CD8-positive, alpha-beta memory T cell (primary cell): Measurements from ENCODE around the gene SCFD2. TPM values are rescaled to one million over a fixed set of nuclear protein-coding genes. Genes with fewer than 3 reads are reported as not detected.
A peak's percentile ranks its signal among the peaks of the same experiment; 100 is the strongest.
"Not testable (repeated sequence)": the region's sequence is repeated elsewhere in the genome, so short reads cannot be mapped to it uniquely, and the experiment has no call there.

Source experiments
- CTCF ChIA-PET: fragments of 350-600 bp; sonication (Branson Sonifier 250); formaldehyde crosslinking; loops from one replicate; lab custom pipeline; 2021; ENCODE audit warnings: antibody characterized with exemption; lab: Charles Lee
- POLR2A ChIA-PET: fragments of 350-600 bp; sonication (Branson Sonifier 250); formaldehyde crosslinking; loops from one replicate; lab custom pipeline; 2021; ENCODE audit warnings: antibody characterized with exemption; lab: Charles Lee
- DNase-seq, 5 donors: peaks; one replicate each; pipeline versions ENCODE4 v3.0.0 to v3.0.0-alpha.2; 2020 to 2022; ENCODE audit warnings: mixed read lengths in 1 of 5
- H3K27ac ChIP-seq: one replicate; pipeline ENCODE4 v1.7.0; 2013; ENCODE audit warnings: low read depth, mild to moderate bottlenecking, low read length, moderate library complexity
- H3K27me3 ChIP-seq: 2 replicates; pipeline ENCODE4 v1.7.0; 2013; ENCODE audit warnings: low read length, mild to moderate bottlenecking; ENCODE audit not compliant: insufficient read depth, poor library complexity, severe bottlenecking
- H3K36me3 ChIP-seq: 2 replicates; pipeline ENCODE4 v1.7.0; 2013; ENCODE audit warnings: mild to moderate bottlenecking, low read length, moderate library complexity; ENCODE audit not compliant: insufficient read depth
- H3K4me1 ChIP-seq: 2 replicates; pipeline ENCODE4 v1.7.0; 2013; ENCODE audit warnings: mild to moderate bottlenecking, low read length, moderate library complexity; ENCODE audit not compliant: insufficient read depth
- H3K4me3 ChIP-seq: 2 replicates; pipeline ENCODE4 v1.7.0; 2013; ENCODE audit warnings: mild to moderate bottlenecking, low read length
- H3K9me3 ChIP-seq: 2 replicates; pipeline ENCODE4 v1.7.0; 2013; ENCODE audit warnings: mild to moderate bottlenecking, low read length
- H3K27ac Mint-ChIP-seq, 8 donors: one replicate each; pipeline ENCODE4 v1.8.0; 2020 to 2021; ENCODE audit warnings: mixed read lengths in 8 of 8, mild to moderate bottlenecking in 6 of 8, inconsistent platforms in 3 of 8, moderate library complexity in 3 of 8
- H3K27me3 Mint-ChIP-seq, 2 donors: one replicate each; pipeline ENCODE4 v1.8.0; 2020 to 2021; ENCODE audit warnings: mixed read lengths in 2 of 2, mild to moderate bottlenecking in 1 of 2, moderate library complexity in 1 of 2
- H3K36me3 Mint-ChIP-seq, 3 donors: one replicate each; pipeline ENCODE4 v1.8.0; 2020 to 2021; ENCODE audit warnings: mixed read lengths in 3 of 3, inconsistent platforms in 1 of 3, mild to moderate bottlenecking in 1 of 3
- H3K4me1 Mint-ChIP-seq, 3 donors: one replicate each; pipeline ENCODE4 v1.8.0; 2020 to 2021; ENCODE audit warnings: mixed read lengths in 3 of 3, inconsistent platforms in 1 of 3, mild to moderate bottlenecking in 1 of 3
- H3K4me3 Mint-ChIP-seq, 7 donors: one replicate each; pipeline ENCODE4 v1.8.0; 2020 to 2021; ENCODE audit warnings: mixed read lengths in 7 of 7, mild to moderate bottlenecking in 6 of 7, moderate library complexity in 4 of 7, inconsistent platforms in 2 of 7
- H3K9me3 Mint-ChIP-seq, 5 donors: one replicate each; pipeline ENCODE4 v1.8.0; 2020 to 2022; ENCODE audit warnings: mixed read lengths in 5 of 5, mild to moderate bottlenecking in 3 of 5, moderate library complexity in 2 of 5, inconsistent platforms in 1 of 5
- polyA plus RNA-seq: library from polyadenylated mRNA; unstranded; fragments of 300-500 nt; fragmentation: Illumina TruSeq; gene quantifications from one replicate; pipeline ENCODE4 v1.2.3, GENCODE V29; 2021
- total RNA-seq, 2 experiments: library from RNA; stranded (reverse); gene quantifications; one replicate each; pipeline ENCODE4 v1.2.3, GENCODE V29; 2021

The SCFD2 gene
- total and polyA plus RNA-seq, 3 experiments from 2014 or later = 18.1 to 29.1 (median 25.7) TPM

- POLR2A ChIA-PET, H3K27me3 Mint-ChIP-seq, H3K27ac Mint-ChIP-seq, H3K36me3 ChIP-seq, H3K4me1 ChIP-seq, H3K27me3 ChIP-seq, H3K9me3 ChIP-seq, H3K4me1 Mint-ChIP-seq, H3K27ac ChIP-seq, H3K4me3 Mint-ChIP-seq, DNase-seq, CTCF ChIA-PET, H3K4me3 ChIP-seq: not testable (repeated sequence)
- peaks cover 5 to 37% (median 11%) of the 10 kb centered on the region in 3 donors for H3K36me3 Mint-ChIP-seq
- H3K9me3 Mint-ChIP-seq = peaks cover 0 to 20% (median 5%) of the 10 kb centered on the region in 5 donors
Observed at GRCh38 chr4:53219148-53219547, 146.7 kb downstream of the SCFD2 start.

- no peak overlapping the region for H3K27ac ChIP-seq
- H3K4me3 ChIP-seq = no peak overlapping the region
- DNase-seq = no peak
- Mint-ChIP-seq H3K27me3 (no peaks in the 10 kb centered on the region), H3K4me1 (no peaks in the 10 kb centered on the region), H3K36me3 (peaks cover 13 to 33% (median 15%) of the 10 kb centered on the region in 3 donors), H3K9me3 (no peaks in the 10 kb centered on the region), H3K27ac (peak overlapping the region in 1 of 8 donors; percentile 36), H3K4me3 (no peak overlapping the region)
- no peaks in the 10 kb centered on the region for H3K4me1 ChIP-seq
- no peaks in the 10 kb centered on the region for H3K36me3 ChIP-seq
- CTCF ChIA-PET = no interaction called here
- no peaks in the 10 kb centered on the region for H3K9me3 ChIP-seq
- POLR2A ChIA-PET = no interaction called here
- H3K27me3 ChIP-seq = no peaks in the 10 kb centered on the region
Observed at GRCh38 chr4:53208753-53209152, 157.1 kb downstream of the SCFD2 start.

- Mint-ChIP-seq H3K36me3 (peaks cover 5 to 32% (median 13%) of the 10 kb centered on the region in 3 donors), H3K4me3 (no peak overlapping the region), H3K4me1 (no peaks in the 10 kb centered on the region), H3K9me3 (no peaks in the 10 kb centered on the region), H3K27ac (no peak overlapping the region), H3K27me3 (no peaks in the 10 kb centered on the region)
- Histone ChIP-seq H3K9me3 (no peaks in the 10 kb centered on the region), H3K4me3 (no peak overlapping the region), H3K27me3 (no peaks in the 10 kb centered on the region), H3K27ac (no peak overlapping the region), H3K36me3 (no peaks in the 10 kb centered on the region), H3K4me1 (no peaks in the 10 kb centered on the region)
- ChIA-PET CTCF (no interaction called here), POLR2A (no interaction called here)
- no peak for DNase-seq
Observed at GRCh38 chr4:53205970-53206369, 159.9 kb downstream of the SCFD2 start.

GRCh38 chr4:53199356-53199755 lies 166.5 kb downstream of the SCFD2 start:
- no peaks in the 10 kb centered on the region for H3K4me1 Mint-ChIP-seq
- H3K9me3 ChIP-seq = no peaks in the 10 kb centered on the region
- H3K4me1 ChIP-seq = no peaks in the 10 kb centered on the region
- no peaks in the 10 kb centered on the region for H3K27me3 ChIP-seq
- no peak for DNase-seq
- ChIA-PET CTCF (interaction anchor here (2.9 kb wide), 1 partner anchor 1034 kb away, joined by 12 read pairs; no protein-coding TSS in a partner anchor), POLR2A (no interaction called here)
- no peak overlapping the region for H3K4me3 ChIP-seq
- peak overlapping the region in 1 of 8 donors; percentile 52 for H3K27ac Mint-ChIP-seq
- peaks cover 3 to 14% (median 7%) of the 10 kb centered on the region in 3 donors for H3K36me3 Mint-ChIP-seq
- H3K36me3 ChIP-seq = no peaks in the 10 kb centered on the region
- H3K27me3 Mint-ChIP-seq = no peaks in the 10 kb centered on the region
- no peaks in the 10 kb centered on the region for H3K9me3 Mint-ChIP-seq
- H3K4me3 Mint-ChIP-seq = no peak overlapping the region
- H3K27ac ChIP-seq = no peak overlapping the region

GRCh38 chr4:53197772-53198142 lies 168.1 kb downstream of the SCFD2 start:
- H3K4me3 Mint-ChIP-seq = no peak overlapping the region
- ChIA-PET CTCF (interaction anchor here (2.9 kb wide), 1 partner anchor 1036 kb away, joined by 12 read pairs; no protein-coding TSS in a partner anchor), POLR2A (no interaction called here)

GRCh38 chr4:53196882-53197771 lies 168.7 kb downstream of the SCFD2 start:
- no peak overlapping the region for H3K27ac Mint-ChIP-seq
- Histone ChIP-seq H3K27me3 (no peaks in the 10 kb centered on the region), H3K4me3 (no peak overlapping the region), H3K36me3 (no peaks in the 10 kb centered on the region), H3K9me3 (no peaks in the 10 kb centered on the region), H3K27ac (no peak overlapping the region), H3K4me1 (no peaks in the 10 kb centered on the region)
- H3K4me1 Mint-ChIP-seq = no peaks in the 10 kb centered on the region
- no peaks in the 10 kb centered on the region for H3K36me3 Mint-ChIP-seq
- no peaks in the 10 kb centered on the region for H3K27me3 Mint-ChIP-seq
- ChIA-PET POLR2A (no interaction called here), CTCF (interaction anchor here (2.6 to 2.9 kb wide), 2 partner anchors 1036 kb away, joined by 12 to 13 read pairs; no protein-coding TSS in a partner anchor)
- no peak overlapping the region for H3K4me3 Mint-ChIP-seq
- H3K9me3 Mint-ChIP-seq = no peaks in the 10 kb centered on the region
- peak in 2 of 5 donors; percentile 31 to 41 for DNase-seq

More at GRCh38 chr4:53197772-53198142, 168.1 kb downstream of the SCFD2 start:
- H3K9me3 ChIP-seq = no peaks in the 10 kb centered on the region
- no peaks in the 10 kb centered on the region for H3K27me3 ChIP-seq
- no peaks in the 10 kb centered on the region for H3K9me3 Mint-ChIP-seq
- DNase-seq = no peak
- no peak overlapping the region for H3K27ac ChIP-seq
- no peaks in the 10 kb centered on the region for H3K4me1 ChIP-seq
- H3K27me3 Mint-ChIP-seq = no peaks in the 10 kb centered on the region
- no peak overlapping the region for H3K27ac Mint-ChIP-seq
- no peaks in the 10 kb centered on the region for H3K36me3 ChIP-seq
- no peaks in the 10 kb centered on the region for H3K4me1 Mint-ChIP-seq
- no peaks in the 10 kb centered on the region for H3K36me3 Mint-ChIP-seq
- no peak overlapping the region for H3K4me3 ChIP-seq

GRCh38 chr4:53195815-53196661 lies 169.8 kb downstream of the SCFD2 start:
- Mint-ChIP-seq H3K36me3 (no peaks in the 10 kb centered on the region), H3K27ac (no peak overlapping the region), H3K9me3 (no peaks in the 10 kb centered on the region), H3K4me3 (no peak overlapping the region), H3K4me1 (no peaks in the 10 kb centered on the region), H3K27me3 (no peaks in the 10 kb centered on the region)
- Histone ChIP-seq H3K9me3 (no peaks in the 10 kb centered on the region), H3K27ac (no peak overlapping the region), H3K4me3 (no peak overlapping the region), H3K36me3 (no peaks in the 10 kb centered on the region), H3K27me3 (no peaks in the 10 kb centered on the region), H3K4me1 (no peaks in the 10 kb centered on the region)
- ChIA-PET CTCF (interaction anchor here (2.6 kb wide), 1 partner anchor 1037 kb away, joined by 13 read pairs; no protein-coding TSS in a partner anchor), POLR2A (no interaction called here)
- DNase-seq = no peak
